ENCODE data around the gene SLC25A15.

The SLC25A15 gene

DNA sequence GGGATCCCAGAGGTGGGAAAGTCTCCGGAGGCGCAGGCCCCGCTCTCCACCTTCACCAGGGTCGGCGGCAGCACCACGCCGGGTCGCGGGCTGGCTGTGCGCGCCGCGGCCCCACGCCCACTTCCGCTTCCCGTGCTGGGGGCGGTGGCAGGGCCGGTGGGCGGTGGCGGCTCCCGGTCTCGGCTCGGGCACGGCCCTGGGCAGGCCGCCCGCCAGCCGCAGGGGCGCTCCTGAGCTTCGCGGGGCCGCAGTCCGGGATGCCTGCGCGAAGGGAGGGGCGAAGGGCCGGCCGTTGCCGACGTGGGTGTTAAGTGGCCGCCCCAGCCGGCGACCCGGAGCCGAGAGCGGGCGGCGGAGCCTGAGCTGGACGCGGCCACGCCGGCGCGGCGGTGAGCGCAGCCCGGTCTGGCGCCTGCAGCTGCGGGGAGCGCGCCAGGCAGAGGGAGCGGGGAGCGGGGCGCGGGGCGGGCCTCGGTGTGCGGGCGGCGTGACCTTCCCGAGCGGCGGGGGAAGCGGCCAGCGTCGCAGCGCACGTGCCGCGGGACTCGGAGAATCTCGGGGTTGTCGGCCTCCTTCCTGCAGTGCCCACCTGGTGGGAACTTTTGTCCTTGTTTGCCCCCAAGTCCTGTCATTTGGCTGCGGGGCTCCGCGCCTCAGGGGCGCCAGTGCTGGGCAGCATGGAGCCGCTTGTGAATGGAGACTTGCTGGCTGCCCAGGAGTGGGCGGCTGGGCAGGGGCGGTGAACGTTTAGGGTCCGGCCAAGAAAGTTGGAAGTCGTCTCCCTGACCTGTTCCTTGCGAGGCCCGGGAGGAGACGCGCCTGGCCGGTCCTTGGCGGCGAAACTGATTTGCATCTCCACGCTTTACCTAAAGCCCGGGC lies at the start of gene SLC25A15:
Gene SLC25A15 (plus strand): TSS at position 337 of the 879 bp plus-strand sequence. CDS start 3,616 bp downstream, outside the sequence.
- DNase-seq, result no peak

DNA sequence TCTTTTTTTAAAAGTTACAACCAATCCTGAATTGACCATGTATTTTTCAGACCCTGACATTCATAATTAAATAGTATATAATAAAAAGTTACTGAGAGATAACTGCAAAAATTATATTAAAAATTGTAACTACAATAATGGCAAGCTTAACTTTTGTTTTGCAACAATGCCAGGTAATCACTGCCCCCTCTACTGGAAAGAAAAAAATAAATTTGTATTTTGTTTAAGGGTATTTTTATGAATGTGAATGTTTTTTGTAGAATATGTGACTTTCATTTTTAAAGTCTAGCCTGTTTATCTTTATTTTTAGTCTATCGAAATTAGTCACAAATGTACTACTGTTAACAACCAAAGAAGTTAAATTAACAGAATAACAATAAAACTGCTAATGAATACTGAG lies 40.1 kb upstream of the SLC25A15 start:
- DNase-seq, result no peak

DNA sequence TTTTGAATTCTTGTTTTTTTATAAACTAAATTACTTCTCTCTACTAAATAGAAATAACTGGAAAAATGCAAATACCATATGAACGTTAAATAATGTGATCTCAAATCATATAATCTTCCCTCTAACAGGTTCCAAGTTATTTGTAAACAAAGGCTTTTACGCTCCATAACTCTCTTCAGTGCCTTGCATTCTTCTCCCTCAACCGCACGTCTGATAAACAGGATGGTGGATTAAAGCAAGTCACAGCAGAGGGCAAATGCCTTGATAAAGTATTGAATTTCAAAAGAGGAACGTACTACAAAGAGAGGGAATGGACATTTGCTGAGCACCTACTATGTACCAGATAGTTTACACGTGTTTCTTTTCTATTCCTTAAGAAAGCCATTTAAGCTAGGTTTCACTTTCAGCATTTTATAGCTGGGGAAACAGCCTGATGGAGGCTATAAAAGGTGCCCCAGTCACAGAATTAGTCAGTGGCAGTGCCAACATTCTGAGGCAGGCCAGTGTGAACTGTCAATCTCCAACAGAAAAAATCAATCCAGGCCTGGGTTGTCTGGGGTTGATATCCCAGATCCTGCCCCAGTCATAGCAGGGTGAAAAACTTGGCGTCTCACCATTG lies 34.2 kb upstream of the SLC25A15 start:
- DNase-seq, result no peak

DNA sequence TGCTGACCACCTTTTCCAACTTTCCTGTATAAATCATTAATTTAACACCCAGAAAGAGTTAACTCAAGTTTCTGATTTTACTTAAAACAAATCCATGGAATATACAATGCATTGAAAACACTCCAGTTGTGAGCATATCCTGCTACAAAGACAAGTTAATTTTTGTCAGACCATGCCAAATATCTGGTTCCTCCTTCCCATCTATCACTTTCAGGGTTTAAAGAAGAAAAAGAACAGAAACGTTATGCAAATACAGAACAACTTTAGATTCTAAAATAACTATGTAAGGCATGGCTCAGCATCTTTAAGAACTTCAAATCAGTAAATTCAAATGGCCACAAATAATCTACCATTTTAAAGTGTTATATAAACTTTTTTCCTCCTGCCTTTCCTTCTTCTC lies 33.4 kb upstream of the SLC25A15 start:
- DNase-seq, result no peak

DNA sequence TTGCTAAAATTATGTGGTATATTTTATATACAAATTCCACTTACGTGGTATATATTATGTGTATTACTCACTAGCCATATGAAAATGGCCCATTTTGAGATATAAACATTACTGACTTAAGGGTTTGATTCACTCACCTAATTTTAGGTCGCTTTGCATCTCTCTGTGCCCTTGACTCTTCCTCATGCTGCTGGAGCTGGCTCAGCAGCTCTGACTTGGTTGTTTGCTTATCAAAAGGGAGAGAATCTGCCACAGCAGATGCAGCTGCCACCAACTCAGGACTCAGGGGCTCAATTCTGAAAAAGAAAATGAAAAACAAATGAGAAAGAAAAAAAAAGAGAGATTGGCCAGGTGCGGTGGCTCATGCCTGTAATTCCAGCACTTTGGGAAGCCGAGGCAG lies 30.6 kb upstream of the SLC25A15 start:
- DNase-seq, result no peak

DNA sequence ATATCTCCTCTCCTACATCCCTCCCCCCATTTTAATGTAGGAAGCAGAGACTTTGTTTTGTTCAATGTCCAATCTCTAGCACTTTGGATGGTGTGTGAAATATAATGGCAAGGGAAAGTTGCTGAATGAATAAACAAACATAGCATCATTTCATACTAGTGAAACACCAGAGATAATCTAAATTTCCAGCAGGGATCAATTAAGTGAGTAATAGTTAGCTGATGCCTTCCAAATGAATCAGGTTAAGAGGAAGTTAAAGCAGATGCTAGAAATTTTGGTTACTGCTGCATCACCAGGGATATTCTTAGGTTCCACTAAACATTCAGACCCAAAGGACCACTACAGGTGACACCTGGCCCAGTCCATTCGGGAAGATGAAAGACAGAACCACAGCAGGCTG lies 26.6 kb upstream of the SLC25A15 start:
- no peak for DNase-seq

DNA sequence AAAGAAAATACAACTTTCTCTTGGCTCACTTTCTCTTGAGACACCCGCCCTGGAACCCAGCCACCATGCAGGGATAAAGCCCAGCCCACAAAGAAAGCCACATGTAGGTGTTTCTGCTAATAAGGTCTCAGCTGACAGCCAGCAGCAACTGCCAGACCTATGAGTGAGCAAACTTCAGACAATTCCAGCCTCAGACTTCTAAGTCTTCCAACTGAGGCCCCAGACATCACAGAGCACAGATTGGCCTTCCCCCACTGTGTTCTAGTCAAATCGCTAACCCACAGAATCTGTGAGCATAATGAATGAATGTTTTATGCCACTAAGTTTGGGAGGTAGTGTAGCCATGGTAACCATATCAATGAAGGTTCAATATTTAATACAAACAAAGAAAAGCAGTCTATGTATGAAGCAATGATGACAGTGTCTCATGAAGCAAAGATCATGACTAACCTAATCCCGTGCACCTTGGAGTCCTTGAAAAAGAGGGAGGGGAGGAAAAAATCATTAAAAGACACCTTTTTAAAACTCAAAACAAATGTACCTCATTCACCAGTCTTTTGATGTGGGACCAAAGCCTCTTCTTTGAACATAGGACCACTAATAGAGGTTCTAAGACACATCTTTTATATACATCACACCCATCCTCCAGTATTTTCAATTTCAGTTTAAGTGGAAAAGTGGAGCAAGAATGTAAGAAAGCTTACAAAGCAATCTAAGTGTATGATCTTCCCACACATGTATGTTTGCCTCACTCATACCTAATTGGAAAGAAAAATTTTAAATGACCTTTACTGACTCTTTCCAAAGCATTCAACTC lies 24.6 kb upstream of the SLC25A15 start:
- no peak for DNase-seq

DNA sequence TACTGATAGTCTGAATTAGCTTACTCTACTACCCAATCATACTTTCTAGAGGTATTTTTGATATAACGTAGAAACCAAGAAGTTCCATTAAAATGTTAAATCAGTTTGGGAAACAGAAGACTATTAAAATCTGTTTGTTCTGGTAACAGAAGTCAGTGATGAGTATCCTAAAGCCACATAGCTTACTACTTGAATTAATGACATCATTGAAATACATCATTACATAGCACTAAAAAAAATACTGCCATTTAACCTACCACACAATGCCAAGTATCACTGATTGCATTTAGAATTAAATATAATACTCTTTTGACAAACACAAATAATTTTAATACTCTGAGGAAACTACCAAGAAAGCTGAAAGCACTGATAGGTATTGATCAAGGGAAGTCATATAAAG lies 23.8 kb upstream of the SLC25A15 start:
- DNase-seq, result no peak

DNA sequence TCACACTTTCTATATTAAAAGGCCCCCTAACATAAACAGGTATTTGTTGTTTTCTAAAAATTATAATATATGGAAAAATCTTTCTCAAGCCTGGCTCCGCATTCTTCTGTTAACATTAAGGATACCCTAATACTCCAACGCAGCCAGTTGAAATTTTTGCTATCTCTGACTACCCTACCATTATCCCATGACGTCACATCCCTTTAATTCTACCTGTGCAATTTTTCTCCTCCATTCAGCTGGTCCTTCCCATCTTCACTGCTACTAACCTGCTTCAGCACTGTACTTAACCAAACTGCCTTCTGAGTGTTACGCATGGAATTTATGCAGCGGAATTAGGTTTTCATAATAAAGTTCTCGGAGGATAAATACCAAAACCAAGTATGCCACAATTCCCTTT lies 19.4 kb upstream of the SLC25A15 start:
- no peak for DNase-seq

DNA sequence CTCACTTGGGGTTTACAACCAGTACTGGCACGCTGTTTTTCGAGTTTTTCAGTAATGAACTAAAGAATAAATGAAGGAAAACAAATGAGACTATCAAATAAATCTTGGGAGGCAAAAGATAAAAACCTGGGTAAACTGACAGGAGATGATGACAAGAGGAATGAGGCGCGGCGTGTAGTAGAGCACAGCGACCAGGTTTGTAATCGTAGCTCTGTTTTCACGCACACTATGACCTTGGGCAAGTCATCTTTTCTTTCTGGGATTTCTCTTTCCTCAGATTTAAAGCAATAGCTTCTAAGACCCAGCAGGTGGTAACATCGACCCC lies 18.8 kb upstream of the SLC25A15 start:
- DNase-seq, result no peak

DNA sequence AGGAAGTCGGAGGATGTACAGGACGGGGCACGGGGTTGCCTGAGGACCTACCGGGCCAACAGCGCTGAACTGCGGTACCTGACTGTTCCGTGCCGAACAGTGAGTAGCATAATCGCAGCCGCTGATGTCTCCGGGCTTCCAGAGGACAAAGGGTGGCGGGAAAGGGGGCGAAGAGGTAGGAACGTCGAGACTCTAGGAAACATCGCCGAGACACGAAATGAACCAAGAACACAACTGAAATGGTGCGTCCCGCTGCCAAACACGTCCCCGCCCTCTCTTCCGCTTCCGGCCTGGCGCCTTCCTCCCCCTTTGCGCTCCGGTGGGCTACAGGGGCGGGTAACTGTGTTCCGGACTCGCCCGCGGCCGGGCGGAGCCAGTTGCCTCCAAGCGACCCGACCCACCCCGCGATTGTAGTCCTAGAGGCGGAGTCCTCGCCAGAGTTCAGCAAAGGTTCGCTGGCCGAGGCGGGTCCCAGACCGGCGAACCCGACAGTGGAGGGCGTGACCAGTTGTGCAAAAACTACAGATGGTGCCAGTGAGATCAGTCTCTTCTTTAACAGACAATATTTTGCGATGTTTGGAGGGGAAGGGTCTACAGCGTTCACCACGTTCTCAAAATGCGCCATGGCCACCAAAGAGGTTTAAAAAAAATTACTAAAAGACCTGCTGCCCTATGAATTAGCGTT lies 18.3 kb upstream of the SLC25A15 start, which contains the start of gene MRPS31:
Gene MRPS31 (minus strand): TSS at position 257 of the 685 bp plus-strand sequence. CDS start 54 bp downstream, at position 203.
- peak; percentile 70 for DNase-seq

DNA sequence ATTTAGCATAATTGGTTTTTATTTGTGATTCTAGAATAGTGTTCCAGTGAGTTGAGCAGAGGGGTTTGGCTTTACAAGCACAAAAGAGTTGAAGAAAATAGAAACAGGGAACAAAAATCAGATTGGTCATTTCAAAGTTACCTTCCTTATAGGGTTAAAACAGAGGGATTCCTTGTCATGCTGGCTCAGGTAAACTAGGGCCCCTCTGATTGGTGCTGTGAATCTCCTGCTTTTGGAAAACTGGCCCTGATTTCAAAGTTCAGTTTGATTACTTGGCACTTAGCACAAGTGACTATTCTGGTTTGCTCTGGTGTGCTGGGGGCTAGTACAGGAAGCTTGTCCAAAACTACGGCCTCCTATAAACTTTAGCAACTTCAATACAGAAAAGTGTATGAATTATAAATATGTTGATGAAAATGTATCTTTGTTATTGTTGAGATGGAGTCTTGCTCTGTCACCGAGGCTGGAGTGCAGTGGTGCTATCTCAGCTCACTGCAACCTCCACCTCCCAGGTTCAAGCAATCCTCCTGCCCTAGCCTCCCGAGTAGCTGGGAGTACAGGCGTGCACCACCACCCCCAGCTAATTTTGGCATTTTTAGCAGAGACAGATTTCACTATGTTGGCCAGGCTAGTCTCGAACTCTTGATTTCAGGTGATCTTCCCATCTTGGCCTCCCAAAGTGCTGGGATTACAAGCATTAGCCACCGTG lies 16.5 kb upstream of the SLC25A15 start:
- no peak for DNase-seq

DNA sequence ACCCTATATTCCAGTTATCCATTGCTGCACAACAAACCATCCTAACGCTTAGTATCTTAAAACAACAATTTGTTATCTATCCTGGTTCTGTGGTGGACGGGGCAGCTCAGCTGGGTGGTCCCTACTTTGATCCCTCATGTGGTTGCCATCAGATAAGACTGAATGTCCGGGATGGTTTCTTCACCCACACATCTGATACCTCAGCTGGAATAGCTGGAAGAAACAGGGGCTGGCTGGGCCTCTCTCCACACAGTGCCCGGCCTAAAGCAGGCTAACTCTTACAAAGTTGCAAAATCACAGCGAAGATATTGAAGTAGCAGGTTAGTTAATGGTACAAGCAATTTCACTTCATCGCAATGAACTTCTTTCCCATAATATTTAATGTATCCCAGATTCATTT lies 14.7 kb upstream of the SLC25A15 start:
- no peak for DNase-seq

DNA sequence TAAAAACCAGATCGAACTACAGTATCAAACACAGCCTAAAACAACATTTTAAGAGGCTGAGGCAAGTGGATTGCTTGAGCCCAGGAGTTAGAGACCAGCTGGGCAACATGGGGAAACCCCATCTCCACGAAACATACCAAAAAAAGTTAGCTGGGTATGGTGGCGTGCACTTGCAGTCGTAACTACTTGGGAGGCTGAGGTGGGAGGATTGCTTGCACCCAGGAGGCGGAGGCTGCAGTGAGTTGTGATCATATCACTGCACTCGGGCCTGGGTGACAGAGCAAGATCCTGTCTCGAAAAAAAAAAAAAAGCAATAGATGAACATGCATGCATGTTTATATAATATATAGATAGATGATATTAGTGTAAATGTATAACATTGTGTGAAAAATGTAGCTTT lies 13.2 kb upstream of the SLC25A15 start:
- DNase-seq, result no peak

DNA sequence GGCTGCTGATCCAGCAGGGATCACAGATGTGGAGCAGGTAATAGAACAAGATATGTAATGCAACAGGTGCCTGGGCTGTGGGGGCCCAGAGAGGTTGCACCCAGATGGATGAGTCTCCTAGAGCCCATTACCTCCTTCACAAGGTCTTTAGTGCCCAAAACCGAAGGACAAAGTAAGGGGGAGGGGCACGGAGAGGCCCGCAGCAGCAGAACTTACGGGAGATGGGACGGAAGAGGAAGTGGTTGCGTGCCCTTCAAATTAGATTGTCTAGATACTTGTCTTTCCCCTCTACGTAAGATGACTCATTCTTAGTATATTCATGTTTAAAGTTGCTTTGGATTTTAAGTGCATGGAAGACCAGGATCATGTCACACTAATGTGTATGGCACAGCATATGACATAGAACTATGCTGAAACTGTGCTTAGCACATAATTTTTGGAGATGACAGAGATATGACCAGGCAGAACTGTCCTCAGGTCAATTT lies 12.7 kb upstream of the SLC25A15 start:
- no peak for DNase-seq

DNA sequence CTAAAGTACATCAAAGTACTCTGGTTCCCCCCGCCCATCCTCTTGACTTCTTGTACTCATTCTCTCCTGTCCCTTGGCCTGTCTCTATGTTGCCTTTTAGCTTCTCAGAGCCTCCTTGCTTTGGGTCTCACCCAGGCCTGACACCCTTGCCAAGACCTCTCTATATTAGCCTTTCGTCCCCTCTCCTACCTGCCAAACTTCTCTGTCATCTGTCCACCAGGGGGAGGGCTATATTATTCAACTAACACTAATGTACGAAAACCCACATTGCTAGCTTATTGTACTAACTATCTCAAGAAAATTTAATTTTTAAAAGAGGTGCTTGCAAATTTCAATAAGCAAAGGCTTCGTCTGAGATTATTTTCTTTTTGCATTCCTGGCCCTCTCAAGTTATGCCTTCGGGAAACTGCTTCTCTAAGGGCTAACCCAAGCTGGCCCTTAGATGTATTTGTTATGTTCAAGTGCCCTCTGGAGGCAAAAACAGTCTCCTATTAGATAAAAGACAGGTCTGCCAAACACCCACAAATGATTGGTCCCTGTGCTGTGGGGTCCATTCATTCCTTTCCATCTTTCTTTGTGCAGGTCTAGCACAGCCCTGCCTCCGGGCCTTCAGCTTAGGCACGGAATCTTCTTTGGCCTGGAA lies 12.1 kb upstream of the SLC25A15 start:
- peak; percentile 46 for DNase-seq

DNA sequence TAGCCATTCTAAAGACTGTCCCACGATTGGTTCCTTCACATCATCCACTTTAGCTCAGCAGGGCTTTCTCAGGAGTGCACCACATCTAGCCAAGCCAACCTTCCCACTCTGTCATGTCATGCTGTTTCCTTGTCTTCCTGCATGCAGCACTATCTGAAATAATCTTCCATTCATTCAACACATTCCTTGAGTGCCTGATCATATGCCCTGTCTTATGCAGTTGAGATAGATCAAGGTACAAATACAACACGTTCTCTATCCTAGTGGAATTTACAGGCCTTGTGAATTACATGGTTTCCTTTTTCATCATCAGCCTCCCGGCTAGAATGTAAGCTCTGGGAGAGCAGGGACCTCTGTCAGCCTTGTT lies 11.6 kb upstream of the SLC25A15 start:
- DNase-seq, result no peak

DNA sequence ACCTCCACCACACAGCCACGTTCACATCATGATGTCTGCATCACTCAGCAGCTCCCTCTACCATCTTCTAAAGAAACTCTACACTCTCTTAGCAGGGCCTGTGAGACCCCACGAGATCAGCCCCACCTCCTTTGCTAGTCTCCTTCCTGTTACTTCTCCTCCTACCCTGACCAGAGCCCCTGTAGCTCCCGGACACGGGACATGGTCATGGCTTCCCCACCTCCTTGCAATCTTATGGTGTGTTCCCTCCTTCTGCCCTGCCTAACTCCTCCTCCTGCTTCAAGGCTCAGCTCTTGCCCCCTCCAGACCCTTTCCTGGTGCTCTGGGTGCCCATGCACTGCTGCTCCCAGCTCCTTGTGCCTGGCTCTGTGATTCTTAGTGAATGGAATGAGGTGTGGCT lies 10.4 kb upstream of the SLC25A15 start:
- no peak for DNase-seq

DNA sequence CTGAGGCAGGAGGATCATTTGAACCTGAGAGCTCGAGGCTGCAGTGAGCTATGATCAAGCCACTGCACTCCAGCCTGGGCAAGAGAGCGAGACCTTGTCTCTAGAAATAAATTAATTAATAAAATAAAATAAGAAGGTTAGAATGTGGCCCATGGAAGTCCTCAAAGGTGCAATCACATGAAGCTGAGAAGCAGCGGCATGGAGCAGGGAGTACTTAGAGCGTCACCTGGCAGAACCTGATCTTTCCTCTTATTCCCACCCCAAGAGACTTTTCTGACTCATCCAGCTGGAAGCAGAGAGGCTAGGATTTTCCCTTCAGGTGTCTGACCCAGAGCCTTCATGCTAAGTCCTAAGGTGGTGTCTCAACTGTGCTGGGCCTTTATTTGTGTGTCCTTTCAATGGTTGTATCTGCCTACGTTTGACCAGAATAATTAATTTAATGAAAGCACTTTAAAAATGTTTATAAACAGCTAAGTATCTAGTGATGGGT lies 9.6 kb upstream of the SLC25A15 start:
- no peak for DNase-seq

DNA sequence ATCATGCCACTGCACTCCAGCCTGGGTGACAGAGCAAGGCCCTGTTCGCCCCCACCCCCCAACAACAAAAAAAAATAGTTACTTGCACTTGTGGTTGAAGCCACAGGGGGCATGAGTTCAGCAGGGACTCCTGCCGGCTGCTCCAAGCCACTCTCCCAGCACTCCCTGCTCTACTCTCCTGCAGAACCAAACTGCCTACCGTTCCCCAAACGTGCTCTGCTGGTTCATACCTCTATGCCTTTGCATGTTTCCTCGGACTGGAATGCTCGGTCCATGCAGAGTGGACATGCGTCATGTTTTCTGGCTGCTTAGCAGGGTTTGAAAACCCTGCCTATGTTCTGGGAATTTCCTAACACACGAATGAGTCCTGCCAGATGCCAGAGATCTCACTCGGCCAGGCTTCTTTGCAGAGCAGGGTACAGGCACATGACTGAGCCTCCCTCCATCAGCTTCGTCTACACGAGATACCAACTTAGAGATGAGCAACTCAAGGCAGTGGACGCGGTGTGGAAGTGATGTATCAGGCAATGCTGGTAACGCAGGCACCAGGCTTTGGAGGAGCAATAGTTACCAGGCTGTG lies 8.5 kb upstream of the SLC25A15 start:
- DNase-seq, result no peak

DNA sequence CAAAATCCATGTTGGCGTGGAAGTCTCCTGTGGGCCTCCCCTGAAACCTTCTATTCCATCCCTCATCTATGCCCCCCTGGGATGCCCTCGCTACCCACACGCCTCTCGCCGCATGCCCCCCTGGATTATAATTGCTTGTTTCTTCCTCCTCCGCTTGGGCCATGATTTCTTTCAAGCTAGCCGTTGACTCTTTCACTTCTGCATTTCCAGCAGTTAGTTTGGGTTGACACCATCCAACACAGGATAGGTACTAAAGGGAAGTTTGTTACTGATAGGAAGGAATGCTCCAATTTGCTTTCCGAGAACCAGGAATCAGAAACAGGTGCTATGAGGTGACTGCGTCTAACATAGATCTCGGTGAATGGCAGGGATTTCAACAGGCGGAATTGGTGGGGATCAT lies 7.7 kb upstream of the SLC25A15 start:
- no peak for DNase-seq

All from NCI-H524 treated with DMSO at 0.1 percent for 48 hours (cell line).